ENCODE measurements around the gene NRP2.

DNA sequence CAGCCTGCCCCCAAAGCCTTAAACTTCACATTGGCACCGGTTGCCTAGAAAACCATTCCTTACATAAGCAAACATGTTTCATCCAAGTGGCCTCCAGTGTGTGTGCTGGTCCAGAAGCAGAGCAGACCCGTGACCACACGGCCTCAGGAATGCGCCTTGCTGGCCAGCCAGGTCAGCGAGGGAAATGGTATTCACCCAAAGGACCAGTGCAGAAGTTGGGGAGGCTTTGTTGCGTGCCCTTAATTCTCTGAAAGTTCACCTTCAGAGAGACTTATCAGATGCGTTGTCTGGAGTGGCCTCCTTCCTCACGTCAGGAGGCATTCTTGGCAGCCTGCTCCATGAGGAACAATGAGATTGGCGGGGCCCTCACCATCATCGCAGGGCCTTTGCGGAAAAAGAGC lies 25.9 kb downstream of the NRP2 start:
- no peak for TF ChIP-seq EZH2 (IDR thresholded peaks at IDR 0.05; ENCODE audit: low read length, unreplicated experiment)
- TF ChIP-seq, protein P1, sequence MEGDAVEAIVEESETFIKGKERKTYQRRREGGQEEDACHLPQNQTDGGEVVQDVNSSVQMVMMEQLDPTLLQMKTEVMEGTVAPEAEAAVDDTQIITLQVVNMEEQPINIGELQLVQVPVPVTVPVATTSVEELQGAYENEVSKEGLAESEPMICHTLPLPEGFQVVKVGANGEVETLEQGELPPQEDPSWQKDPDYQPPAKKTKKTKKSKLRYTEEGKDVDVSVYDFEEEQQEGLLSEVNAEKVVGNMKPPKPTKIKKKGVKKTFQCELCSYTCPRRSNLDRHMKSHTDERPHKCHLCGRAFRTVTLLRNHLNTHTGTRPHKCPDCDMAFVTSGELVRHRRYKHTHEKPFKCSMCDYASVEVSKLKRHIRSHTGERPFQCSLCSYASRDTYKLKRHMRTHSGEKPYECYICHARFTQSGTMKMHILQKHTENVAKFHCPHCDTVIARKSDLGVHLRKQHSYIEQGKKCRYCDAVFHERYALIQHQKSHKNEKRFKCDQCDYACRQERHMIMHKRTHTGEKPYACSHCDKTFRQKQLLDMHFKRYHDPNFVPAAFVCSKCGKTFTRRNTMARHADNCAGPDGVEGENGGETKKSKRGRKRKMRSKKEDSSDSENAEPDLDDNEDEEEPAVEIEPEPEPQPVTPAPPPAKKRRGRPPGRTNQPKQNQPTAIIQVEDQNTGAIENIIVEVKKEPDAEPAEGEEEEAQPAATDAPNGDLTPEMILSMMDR (conservative IDR thresholded peaks at IDR 0.05; ENCODE audit: low read depth, low read length), result no peak
